Suprapubic skin (tissue), 4 donors: ENCODE results near the gene SOS1.

Experiments
- EP300 ChIP-seq: sonication (generic); formaldehyde crosslinking; IDR thresholded peaks from one replicate; pipeline ENCODE4 v1.6.1; 2017; ENCODE audit warnings: antibody characterized with exemption
- POLR2A ChIP-seq, 2 donors: fragments of 450-650 bp; IDR thresholded peaks; one replicate each; pipeline ENCODE4 v1.6.1; 2017; ENCODE audit warnings: antibody characterized with exemption in 2 of 2, mild to moderate bottlenecking in 2 of 2, moderate library complexity in 2 of 2
- POLR2AphosphoS5 ChIP-seq, 3 donors: sonication (generic); formaldehyde crosslinking; IDR thresholded peaks; one replicate each; pipeline ENCODE4 v1.6.1; 2017; ENCODE audit warnings: antibody characterized with exemption in 3 of 3
- TF ChIP-seq, protein P1 (sequence below), 2 donors: fragments of 200-600 bp in 1 of 2; fragments of 450-650 bp in 1 of 2; sonication (generic) in 1 of 2; IDR thresholded peaks; one replicate each; pipeline ENCODE4 v1.5.1; 2016 to 2019; ENCODE audit warnings: antibody characterized with exemption in 2 of 2, mild to moderate bottlenecking in 1 of 2, moderate library complexity in 1 of 2

DNA sequence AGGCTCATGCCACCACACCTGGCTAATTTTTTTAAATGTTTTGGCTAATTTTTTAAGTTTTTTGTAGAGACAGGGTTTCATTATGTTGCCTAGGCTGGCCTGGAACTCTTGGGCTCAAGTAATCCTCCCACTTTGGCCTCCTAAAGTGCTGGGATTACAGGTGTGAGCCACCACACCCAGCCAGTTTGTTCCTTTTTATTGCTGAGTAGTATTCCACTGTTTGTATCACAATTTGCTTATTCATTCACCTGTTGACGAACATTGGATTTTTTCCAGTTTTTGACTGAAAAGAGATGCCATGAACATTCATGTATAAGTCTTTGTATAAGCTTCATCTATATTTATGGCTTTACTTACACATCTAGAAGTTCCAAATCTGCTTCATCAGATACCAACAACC lies 5.3 kb downstream of the SOS1 start:
- no peak for TF ChIP-seq POLR2A (IDR thresholded peaks at IDR 0.05)
- TF ChIP-seq, protein P1, sequence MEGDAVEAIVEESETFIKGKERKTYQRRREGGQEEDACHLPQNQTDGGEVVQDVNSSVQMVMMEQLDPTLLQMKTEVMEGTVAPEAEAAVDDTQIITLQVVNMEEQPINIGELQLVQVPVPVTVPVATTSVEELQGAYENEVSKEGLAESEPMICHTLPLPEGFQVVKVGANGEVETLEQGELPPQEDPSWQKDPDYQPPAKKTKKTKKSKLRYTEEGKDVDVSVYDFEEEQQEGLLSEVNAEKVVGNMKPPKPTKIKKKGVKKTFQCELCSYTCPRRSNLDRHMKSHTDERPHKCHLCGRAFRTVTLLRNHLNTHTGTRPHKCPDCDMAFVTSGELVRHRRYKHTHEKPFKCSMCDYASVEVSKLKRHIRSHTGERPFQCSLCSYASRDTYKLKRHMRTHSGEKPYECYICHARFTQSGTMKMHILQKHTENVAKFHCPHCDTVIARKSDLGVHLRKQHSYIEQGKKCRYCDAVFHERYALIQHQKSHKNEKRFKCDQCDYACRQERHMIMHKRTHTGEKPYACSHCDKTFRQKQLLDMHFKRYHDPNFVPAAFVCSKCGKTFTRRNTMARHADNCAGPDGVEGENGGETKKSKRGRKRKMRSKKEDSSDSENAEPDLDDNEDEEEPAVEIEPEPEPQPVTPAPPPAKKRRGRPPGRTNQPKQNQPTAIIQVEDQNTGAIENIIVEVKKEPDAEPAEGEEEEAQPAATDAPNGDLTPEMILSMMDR (IDR thresholded peaks at IDR 0.05): no peak
- TF ChIP-seq EP300: no peak
- TF ChIP-seq POLR2AphosphoS5 (IDR thresholded peaks at IDR 0.05): no peak
